ENCODE results near the gene MAP1LC3C. TPM values are rescaled to one million over a fixed set of nuclear protein-coding genes. Genes with fewer than 3 reads are reported as not detected.

Gene MAP1LC3C
- total RNA-seq, 1 donor from 2014 or later = not detected

GRCh38 chr1:241957692-241958494 lies 41.0 kb downstream of the MAP1LC3C start, which contains the start of gene BECN2:
Gene BECN2, plus strand, starts transcription at chr1:241957767. Its CDS starts 0 bp downstream, at chr1:241957767.
- peaks cover 4% of the 10 kb centered on the region for H3K9me3 Mint-ChIP-seq
- Histone ChIP-seq H4K20me1 (ENCODE audit: low read depth) (no peaks in the 10 kb centered on the region), H3K9ac (no peak within 1 kb of the TSS), H3K4me3 (no peak within 1 kb of the TSS), H3F3A (ENCODE audit: low read depth) (no peaks in the 10 kb centered on the region), H3K27ac (no peak within 1 kb of the TSS), H3K27me3 (no peaks in the 10 kb centered on the region), H3K9me3 (ENCODE audit: low read depth) (no peaks in the 10 kb centered on the region), H3K4me1 (no peaks in the 10 kb centered on the region), H2AFZ (replicated peaks) (no peak within 1 kb of the TSS), H3K4me2 (no peak within 1 kb of the TSS), H3K79me2 (ENCODE audit: low read depth) (no peaks in the 10 kb centered on the region), H3K36me3 (no peaks in the 10 kb centered on the region)
- no peak for DNase-seq (ENCODE audit: low spot score)
- no peaks in the 10 kb centered on the region for H3K36me3 Mint-ChIP-seq
- H3K27me3 Mint-ChIP-seq (ENCODE audit: insufficient read depth, low read depth) = peaks cover 9% of the 10 kb centered on the region
- H3K4me1 Mint-ChIP-seq = peaks cover 3% of the 10 kb centered on the region
- no peak within 1 kb of the TSS for H3K4me3 Mint-ChIP-seq
- H3K27ac Mint-ChIP-seq = peak within 1 kb of the TSS; percentile 22
- no peak for TF ChIP-seq EZH2 (IDR thresholded peaks at IDR 0.05)
- no peak for TF ChIP-seq CTCF (IDR thresholded peaks at IDR 0.05)
- TF ChIP-seq EZH2phosphoT487 (IDR thresholded peaks at IDR 0.05) = no peak

GRCh38 chr1:241950390-241950789 lies 48.5 kb downstream of the MAP1LC3C start:
- H3K9ac ChIP-seq = no peak overlapping the region
- Mint-ChIP-seq H3K4me1 (peaks cover 17% of the 10 kb centered on the region), H3K27me3 (ENCODE audit: insufficient read depth, low read depth) (peaks cover 3% of the 10 kb centered on the region), H3K4me3 (no peak overlapping the region), H3K36me3 (no peaks in the 10 kb centered on the region), H3K9me3 (peaks cover 2% of the 10 kb centered on the region), H3K27ac (no peak overlapping the region)
- no peak overlapping the region for H2AFZ ChIP-seq (replicated peaks)
- H3K79me2 ChIP-seq (ENCODE audit: low read depth) = no peaks in the 10 kb centered on the region
- H3F3A ChIP-seq (ENCODE audit: low read depth) = no peaks in the 10 kb centered on the region
- H3K36me3 ChIP-seq = no peaks in the 10 kb centered on the region
- no peak overlapping the region for H3K4me2 ChIP-seq
- no peaks in the 10 kb centered on the region for H3K9me3 ChIP-seq (ENCODE audit: low read depth)
- TF ChIP-seq EZH2 (IDR thresholded peaks at IDR 0.05) = no peak
- DNase-seq (ENCODE audit: low spot score) = no peak
- no peaks in the 10 kb centered on the region for H4K20me1 ChIP-seq (ENCODE audit: low read depth)
- no peaks in the 10 kb centered on the region for H3K27me3 ChIP-seq
- no peak overlapping the region for H3K27ac ChIP-seq
- no peaks in the 10 kb centered on the region for H3K4me1 ChIP-seq
- H3K4me3 ChIP-seq = no peak overlapping the region

- peaks cover 17% of the 10 kb centered on the region for H3K4me1 Mint-ChIP-seq
- Histone ChIP-seq H2AFZ (replicated peaks) (no peak overlapping the region), H3K79me2 (ENCODE audit: low read depth) (no peaks in the 10 kb centered on the region), H3K9ac (no peak overlapping the region), H3K36me3 (no peaks in the 10 kb centered on the region), H3K4me3 (no peak overlapping the region), H3K27ac (no peak overlapping the region), H3K9me3 (ENCODE audit: low read depth) (no peaks in the 10 kb centered on the region), H4K20me1 (ENCODE audit: low read depth) (no peaks in the 10 kb centered on the region), H3K4me1 (no peaks in the 10 kb centered on the region), H3F3A (ENCODE audit: low read depth) (no peaks in the 10 kb centered on the region), H3K4me2 (no peak overlapping the region), H3K27me3 (no peaks in the 10 kb centered on the region)
- no peak for DNase-seq (ENCODE audit: low spot score)
- H3K9me3 Mint-ChIP-seq = peaks cover 2% of the 10 kb centered on the region
- peaks cover 4% of the 10 kb centered on the region for H3K27me3 Mint-ChIP-seq (ENCODE audit: insufficient read depth, low read depth)
- no peaks in the 10 kb centered on the region for H3K36me3 Mint-ChIP-seq
- TF ChIP-seq EZH2 (IDR thresholded peaks at IDR 0.05) (no peak), EZH2phosphoT487 (IDR thresholded peaks at IDR 0.05) (no peak), CTCF (IDR thresholded peaks at IDR 0.05) (no peak)
- H3K27ac Mint-ChIP-seq = peak overlapping the region; percentile 68
- H3K4me3 Mint-ChIP-seq = no peak overlapping the region
Observed at GRCh38 chr1:241947354-241947753, 51.5 kb downstream of the MAP1LC3C start.

Other genes with a start within 250 kb of the MAP1LC3C start
- gene EXO1, start 150.9 kb downstream of the MAP1LC3C start, total RNA-seq (ENCODE audit: low replicate concordance) = 32.2 and 54.8 TPM in 2 replicates
- not detected in 2 replicates for gene BECN2, start 41.3 kb downstream of the MAP1LC3C start, total RNA-seq (ENCODE audit: low replicate concordance)